HPDE6-E6E7 (cell line): ENCODE data around the gene KIR2DL4.
"Not testable (repeated sequence)": the region's sequence is repeated elsewhere in the genome, so short reads cannot be mapped to it uniquely, and the experiment has no call there.

Source experiments
- DNase-seq: peaks from one replicate; pipeline ENCODE4 v3.0.0; 2011; ENCODE audit warnings: missing footprints; ENCODE audit errors: extremely low spot score

The KIR2DL4 gene

DNA sequence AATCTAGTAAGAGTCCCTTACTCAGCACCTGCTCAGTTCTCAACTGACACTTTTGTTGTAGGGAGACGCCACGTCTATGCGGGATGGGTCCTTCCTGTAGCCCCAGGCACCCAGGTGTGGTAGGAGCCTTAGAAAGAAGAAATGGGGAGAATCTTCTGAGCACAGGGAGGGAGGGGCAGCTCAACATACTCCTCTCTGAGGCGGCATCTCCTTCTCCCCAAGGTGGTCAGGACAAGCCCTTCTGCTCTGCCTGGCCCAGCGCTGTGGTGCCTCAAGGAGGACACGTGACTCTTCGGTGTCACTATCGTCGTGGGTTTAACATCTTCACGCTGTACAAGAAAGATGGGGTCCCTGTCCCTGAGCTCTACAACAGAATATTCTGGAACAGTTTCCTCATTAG lies 1.2 kb downstream of the KIR2DL4 start:
- DNase-seq, result no peak

DNA sequence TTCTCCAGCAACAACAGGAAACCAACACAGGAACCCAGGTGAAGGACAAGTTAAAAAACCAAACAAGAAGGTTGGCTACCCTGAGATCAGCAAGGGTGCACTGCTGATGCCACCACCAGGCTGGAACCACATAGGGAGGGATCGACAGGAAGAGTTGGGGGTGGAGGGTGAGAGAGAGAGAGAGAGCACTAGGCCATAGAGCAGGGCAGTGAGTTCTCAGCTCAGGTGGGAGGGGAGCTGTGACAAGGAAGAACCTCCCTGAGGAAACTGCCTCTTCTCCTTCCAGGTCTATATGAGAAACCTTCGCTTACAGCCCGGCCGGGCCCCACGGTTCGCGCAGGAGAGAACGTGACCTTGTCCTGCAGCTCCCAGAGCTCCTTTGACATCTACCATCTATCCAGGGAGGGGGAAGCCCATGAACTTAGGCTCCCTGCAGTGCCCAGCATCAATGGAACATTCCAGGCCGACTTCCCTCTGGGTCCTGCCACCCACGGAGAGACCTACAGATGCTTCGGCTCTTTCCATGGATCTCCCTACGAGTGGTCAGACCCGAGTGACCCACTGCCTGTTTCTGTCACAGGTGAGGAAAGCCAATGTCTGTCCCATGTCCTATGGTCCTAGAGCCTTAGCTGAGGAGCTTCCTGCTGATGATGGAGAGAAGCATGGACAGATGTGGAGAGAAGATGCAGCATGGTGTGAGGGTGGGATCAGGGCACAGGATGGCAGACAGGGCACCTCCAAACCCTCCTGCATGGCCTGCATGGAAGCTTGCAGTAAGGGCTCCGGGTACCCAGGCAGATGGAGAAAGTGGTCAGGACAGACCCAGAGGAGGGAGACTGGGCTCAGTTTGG lies 2.5 kb downstream of the KIR2DL4 start:
- DNase-seq, result no peak

DNA sequence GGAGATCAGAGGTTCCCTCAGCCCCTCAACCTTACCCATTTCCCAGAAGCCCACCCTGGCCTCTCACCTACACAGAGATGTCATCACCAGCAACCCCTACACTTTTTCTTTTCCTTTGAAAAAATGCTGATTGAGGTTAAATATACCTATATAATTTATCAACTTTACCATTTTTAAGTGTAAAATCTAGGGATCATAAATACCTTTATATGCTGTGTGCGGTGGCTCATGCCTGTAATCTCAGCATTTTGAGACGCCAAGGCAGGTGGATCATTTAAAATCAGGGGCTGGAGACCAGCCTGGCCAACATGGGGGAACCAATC lies 3.1 kb downstream of the KIR2DL4 start:
- DNase-seq, result no peak

DNA sequence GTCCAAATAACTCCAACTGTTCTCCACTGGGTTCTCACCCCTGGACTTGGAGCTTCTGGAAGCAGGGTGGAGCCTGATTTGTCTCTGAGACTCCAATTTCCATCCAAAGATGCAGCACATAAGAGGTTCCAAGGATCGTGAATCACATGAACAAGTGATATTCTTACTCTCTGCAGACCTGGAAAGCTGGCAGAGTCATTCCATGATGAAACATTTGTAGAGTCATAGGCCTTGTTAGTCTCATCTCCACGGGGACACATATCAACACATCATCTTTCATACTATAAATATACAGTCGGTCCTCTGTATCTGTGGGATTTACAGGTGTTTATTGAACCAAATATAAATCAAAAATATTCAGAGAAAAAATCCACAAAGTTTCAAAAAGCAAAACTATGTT lies 11.2 kb downstream of the KIR2DL4 start:
- not testable (repeated sequence) for DNase-seq

DNA sequence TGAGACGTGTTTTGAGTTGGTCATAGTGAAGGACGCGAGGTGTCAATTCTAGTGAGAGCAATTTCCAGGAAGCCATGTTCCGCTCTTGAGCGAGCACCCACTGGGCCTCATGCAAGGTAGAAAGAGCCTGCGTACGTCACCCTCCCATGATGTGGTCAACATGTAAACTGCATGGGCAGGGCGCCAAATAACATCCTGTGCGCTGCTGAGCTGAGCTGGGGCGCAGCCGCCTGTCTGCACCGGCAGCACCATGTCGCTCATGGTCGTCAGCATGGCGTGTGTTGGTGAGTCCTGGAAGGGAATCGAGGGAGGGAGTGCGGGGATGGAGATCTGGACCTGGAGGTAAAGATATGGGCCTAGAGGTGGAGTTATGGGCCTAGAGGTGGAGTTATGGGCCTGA lies 12.8 kb downstream of the KIR2DL4 start, which contains the start of gene KIR3DL1:
TSS of gene KIR3DL1 (plus strand) at position 218 of the 400 bp plus-strand sequence.
- DNase-seq, result not testable (repeated sequence)

DNA sequence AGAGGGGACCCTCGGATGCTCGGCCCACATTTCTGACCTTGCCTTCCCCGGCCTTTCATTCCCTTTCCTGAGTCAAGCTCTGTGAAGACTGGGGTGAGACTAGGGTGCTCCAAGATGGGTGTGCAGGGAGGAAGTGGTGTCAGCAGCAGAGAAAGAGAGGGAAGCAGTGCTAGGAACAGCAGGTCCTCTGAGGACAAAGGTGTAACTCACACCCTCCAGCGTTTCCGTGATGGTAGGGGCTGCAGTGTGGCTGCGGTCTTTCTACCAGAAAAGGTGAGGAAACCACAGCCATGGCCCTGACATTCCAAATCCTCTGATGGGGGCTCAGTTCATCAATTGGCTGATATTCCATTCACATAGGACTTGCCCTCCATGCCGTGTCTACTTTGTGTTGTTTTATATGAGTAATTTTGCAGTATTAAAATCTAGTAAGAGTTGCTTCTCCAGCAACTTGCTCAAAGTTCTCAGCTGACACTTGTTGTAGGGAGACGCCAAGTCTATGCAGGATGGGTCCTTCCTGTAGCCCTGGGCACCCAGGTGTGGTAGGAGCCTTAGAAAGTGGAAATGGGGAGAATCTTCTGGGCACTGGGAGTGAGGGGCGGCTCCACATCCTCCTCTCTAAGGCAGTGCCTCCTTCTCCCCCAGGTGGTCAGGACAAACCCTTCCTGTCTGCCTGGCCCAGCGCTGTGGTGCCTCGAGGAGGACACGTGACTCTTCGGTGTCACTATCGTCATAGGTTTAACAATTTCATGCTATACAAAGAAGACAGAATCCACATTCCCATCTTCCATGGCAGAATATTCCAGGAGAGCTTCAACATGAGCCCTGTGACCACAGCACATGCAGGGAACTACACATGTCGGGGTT lies 14.5 kb downstream of the KIR2DL4 start:
- no peak for DNase-seq

DNA sequence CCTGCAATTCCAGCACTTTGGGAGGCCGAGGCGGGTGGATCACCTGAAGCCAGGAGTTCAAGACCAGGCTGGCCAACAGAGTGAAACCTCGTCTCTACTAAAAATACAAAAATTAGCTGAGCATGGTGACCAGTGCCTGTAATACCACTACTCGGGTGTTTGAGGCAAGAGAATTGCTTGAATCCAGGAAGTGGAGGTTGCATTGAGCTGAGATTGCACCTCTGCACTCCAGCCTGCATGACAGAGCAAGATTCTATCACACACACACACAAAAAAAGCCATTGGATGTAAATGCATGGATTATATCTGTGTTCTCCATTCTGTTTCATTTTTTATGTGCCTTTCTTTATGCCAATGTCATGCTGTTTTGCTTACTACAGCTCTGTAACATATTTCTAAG lies 21.0 kb downstream of the KIR2DL4 start:
- not testable (repeated sequence) for DNase-seq

DNA sequence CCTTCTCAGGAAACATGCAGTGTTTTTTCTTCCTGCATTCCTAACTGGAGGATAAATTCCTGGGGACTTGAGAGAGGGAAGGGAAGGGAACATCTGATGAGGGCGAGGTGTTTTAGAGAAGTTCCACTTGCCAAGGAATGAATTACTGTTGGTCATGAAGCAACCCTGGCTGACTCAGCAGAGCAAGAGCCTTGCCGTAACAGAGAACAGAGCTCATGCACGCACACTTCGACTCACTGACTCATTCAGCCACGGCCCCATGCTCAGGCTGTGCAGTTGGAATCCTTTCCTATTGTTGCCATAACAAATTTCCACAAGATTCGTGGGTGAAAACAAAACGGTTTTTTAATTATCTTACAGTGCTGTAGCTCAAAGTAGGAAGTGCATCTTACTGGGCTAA lies 21.9 kb downstream of the KIR2DL4 start:
- not testable (repeated sequence) for DNase-seq

DNA sequence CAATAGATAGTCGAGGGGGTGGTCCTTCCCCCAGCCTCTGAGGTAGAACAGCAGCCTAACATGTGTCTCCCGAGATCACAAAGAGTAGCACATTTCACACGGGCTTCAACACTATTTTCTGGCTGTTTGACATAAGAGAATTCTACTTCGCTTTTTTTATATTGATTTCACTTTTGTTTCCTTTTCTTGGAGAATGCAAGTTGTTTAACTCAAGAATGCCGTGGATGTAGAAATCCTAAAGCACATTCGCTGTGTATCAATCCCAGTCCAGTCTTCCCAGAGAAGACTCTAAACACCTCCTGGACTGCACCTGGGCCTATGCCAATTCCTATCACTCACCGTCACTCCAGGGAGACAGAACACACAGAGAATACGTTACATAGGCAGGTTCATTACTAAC lies 24.7 kb downstream of the KIR2DL4 start:
- DNase-seq, result not testable (repeated sequence)

DNA sequence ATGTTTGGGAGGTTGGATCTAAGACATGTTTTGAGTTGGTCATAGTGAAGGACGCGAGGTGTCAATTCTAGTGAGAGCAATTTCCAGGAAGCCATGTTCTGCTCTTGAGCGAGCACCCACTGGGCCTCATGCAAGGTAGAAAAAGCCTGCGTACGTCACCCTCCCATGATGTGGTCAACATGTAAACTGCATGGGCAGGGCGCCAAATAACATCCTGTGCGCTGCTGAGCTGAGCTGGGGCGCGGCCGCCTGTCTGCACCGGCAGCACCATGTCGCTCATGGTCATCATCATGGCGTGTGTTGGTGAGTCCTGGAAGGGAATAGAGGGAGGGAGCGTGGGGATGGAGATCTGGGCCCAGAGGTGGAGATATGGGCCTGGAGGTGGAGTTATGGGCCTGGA lies 29.1 kb downstream of the KIR2DL4 start, which contains the start of gene KIR2DS4:
TSS of gene KIR2DS4 (plus strand) at position 181 of the 400 bp plus-strand sequence.
- not testable (repeated sequence) for DNase-seq

DNA sequence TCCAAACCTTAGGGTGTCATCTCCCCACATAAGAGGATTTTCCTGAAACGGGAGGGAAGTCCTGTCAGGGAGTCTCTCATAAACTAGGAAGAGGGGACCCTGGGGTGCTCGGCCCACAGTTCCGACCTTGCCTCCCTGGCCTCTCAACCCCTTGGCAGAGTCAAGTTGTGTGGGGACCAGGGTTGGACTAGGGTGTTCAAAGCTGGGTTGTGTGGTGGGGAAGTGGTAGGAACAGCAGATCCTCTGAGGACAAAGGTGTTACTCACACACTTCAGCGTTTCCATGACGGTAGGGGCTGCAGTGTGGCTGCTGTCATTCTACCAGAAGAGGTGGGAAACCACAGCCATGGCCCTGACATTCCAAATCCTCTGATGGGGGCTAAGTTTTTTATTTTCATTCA lies 31.7 kb downstream of the KIR2DL4 start:
- DNase-seq, result not testable (repeated sequence)

DNA sequence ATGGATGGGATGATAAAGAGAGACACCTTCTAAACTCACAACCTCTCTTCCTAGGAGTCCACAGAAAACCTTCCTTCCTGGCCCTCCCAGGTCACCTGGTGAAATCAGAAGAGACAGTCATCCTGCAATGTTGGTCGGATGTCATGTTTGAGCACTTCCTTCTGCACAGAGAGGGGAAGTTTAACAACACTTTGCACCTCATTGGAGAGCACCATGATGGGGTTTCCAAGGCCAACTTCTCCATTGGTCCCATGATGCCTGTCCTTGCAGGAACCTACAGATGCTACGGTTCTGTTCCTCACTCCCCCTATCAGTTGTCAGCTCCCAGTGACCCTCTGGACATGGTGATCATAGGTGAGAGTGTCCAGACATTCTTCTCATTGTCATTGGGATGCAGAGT lies 34.1 kb downstream of the KIR2DL4 start:
- not testable (repeated sequence) for DNase-seq

DNA sequence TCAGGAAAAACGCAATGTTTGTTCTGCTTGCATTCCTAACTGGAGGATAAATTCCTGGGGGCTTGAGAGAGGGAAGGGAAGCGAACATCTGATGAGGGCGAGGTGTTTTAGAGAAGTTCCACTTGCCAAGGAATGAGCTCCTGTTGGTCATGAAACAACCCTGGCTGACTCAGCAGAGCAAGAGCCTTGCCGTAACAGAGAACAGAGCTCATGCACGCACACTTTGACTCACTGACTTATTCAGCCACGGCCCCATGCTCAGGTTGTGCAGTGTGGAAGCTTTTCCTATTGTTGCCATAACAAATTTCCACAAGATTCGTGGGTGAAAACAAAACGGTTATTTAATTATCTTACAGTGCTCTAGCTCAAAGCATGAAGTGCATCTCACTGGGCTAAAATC lies 39.8 kb downstream of the KIR2DL4 start:
- DNase-seq, result not testable (repeated sequence)

DNA sequence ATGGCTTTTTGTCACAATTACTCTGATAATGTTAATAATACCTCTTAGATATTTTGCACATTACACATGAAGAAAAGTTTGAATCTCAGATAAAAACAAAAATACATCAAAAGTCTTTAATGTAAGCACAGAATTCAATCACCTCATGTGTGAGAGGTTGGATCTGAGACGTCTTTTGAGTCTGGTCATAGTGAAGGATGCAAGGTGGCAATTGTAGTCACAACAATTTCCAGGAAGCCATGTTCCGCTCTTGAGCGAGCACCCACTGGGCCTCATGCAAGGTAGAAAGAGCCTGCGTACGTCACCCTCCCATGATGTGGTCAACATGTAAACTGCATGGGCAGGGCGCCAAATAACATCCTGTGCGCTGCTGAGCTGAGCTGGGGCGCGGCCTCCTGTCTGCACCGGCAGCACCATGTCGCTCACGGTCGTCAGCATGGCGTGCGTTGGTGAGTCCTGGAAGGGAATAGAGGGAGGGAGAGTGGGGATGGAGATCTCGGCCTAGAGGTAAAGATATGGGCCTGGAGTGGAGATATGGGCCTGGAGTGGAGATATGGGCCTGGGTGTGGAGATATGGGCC lies 46.7 kb downstream of the KIR2DL4 start, which contains the start of gene KIR3DL2:
TSS of gene KIR3DL2 (plus strand) at position 383 of the 580 bp plus-strand sequence. CDS start at position 416, 33 bp downstream.
- not testable (repeated sequence) for DNase-seq

DNA sequence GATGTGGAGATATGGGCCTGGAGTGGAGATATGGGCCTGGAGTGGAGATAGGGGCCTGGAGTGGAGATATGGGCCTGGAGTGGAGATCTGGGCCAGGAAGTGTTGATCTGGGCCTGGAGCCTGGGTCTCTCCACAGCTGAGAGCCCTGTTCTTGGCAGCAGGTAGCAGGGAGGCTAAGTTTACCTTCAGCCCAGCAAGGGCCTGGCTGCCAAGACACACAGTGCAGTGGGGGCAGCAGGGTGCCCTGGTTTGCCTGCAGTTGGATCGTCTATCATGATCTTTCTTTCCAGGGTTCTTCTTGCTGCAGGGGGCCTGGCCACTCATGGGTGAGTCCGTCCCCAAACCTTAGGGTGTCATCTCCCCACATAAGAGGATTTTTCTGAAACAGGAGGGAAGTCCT lies 47.5 kb downstream of the KIR2DL4 start:
- no peak for DNase-seq

DNA sequence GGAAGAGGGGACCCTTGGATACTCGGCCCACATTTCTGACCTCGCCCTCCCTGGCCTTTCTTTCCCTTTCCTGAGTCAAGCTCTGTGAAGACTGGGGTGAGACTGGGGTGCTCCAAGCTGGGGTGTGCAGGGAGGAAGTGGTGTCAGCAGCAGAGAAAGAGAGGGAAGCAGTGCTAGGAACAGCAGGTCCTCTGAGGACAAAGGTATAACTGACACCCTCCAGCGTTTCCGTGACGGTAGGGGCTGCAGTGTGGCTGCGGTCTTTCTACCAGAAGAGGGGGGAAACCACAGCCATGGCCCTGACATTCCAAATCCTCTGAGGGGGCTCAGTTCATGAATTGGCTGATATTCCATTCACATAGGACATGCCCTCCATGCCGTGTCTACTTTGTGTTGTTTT lies 47.9 kb downstream of the KIR2DL4 start:
- DNase-seq, result no peak

DNA sequence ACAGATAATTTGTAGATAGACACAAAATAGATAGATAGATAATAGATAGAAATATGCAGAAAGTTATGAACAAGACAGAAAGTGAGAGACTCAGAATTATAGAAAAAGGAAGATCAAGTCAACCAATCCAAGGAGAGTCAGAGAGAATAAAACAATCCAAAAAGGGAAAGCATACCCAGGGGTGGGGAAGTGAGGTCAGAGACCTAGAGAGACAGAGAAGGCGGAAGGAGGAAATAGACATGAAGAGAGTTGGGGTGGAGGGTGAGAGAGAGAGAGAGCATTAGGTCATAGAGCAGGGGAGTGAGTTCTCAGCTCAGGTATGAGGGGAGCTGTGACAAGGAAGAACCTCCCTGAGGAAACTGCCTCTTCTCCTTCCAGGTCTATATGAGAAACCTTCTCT lies 51.8 kb downstream of the KIR2DL4 start:
- DNase-seq, result not testable (repeated sequence)

DNA sequence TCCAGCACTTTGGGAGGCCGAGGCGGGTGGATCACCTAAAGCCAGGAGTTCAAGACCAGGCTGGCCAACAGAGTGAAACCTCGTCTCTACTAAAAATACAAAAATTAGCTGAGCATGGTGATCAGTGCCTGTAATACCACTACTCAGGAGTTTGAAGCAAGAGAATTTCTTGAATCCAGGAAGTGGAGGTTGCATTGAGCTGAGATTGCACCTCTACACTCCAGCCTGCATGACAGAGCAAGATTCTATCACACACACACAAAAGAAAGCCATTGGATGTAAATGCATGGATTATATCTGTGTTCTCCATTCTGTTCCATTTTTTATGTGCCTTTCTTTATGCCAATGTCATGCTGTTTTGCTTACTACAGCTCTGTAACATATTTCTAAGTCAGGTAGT lies 55.1 kb downstream of the KIR2DL4 start:
- DNase-seq, result not testable (repeated sequence)

DNA sequence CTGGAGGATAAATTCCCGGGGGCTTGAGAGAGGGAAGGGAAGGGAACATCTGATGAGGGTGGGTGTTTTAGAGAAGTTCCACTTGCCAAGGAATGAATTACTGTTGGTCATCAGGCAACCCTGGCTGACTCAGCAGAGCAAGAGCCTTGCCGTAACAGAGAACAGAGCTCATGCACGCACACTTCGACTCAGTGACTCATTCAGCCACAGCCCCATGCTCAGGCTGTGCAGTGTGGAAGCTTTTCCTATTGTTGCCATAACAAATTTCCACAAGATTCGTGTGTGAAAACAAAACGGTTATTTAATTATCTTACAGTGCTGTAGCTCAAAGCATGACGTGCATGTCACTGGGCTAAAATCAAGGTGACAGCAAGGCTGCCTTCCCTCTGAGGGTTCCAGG lies 56.0 kb downstream of the KIR2DL4 start:
- not testable (repeated sequence) for DNase-seq

DNA sequence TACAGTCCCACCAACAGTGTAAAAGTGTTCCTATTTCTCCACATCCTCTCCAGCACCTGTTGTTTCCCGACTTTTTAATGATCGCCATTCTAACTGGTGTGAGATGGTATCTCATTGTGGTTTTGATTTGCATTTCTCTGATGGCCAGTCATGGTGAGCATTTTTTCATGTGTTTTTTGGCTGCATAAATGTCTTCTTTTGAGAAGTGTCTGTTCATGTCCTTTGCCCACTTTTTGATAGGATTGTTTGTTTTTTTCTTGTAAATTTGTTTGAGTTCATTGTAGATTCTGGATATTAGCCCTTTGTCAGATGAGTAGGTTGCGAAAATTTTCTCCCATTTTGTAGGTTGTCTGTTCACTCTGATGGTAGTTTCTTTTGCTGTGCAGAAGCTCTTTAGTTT lies 60.0 kb downstream of the KIR2DL4 start:
- not testable (repeated sequence) for DNase-seq
